Gastrocnemius medialis (tissue), 4 donors: ENCODE data around the gene NCOA3. TPM values are rescaled to one million over a fixed set of nuclear protein-coding genes. Genes with fewer than 3 reads are reported as not detected.
A peak's percentile ranks its signal among the peaks of the same experiment; 100 is the strongest.

Source experiments
- ATAC-seq, 2 donors: fragments of 150-250 bp; one replicate each; pipeline ENCODE4 v1.9.1; 2016
- DNase-seq, 2 donors: peaks; one replicate each; pipeline ENCODE4 v3.0.0-alpha.2; 2019
- H3K27ac ChIP-seq, 4 donors: fragments of 200-600 bp; sonication (generic); 1 replicate in 1 of 4; 2 replicates in 3 of 4; pipeline ENCODE4 v1.5.1; 2016 to 2018; ENCODE audit warnings: mild to moderate bottlenecking in 2 of 4, moderate library complexity in 1 of 4
- H3K27me3 ChIP-seq, 3 donors: fragments of 200-600 bp; sonication (generic) in 2 of 3; 1 replicate in 1 of 3; 2 replicates in 2 of 3; pipeline versions ENCODE4 v1.5.1 to v1.6.0; 2016 to 2019; ENCODE audit warnings: mild to moderate bottlenecking in 1 of 3, moderate library complexity in 1 of 3
- H3K36me3 ChIP-seq, 2 donors: fragments of 200-600 bp; sonication (generic) in 1 of 2; one replicate each; pipeline ENCODE4 v1.5.1; 2017 to 2018
- H3K4me1 ChIP-seq, 2 donors: fragments of 200-600 bp; sonication (generic) in 1 of 2; one replicate each; pipeline ENCODE4 v1.5.1; 2016 to 2017; ENCODE audit warnings: mild to moderate bottlenecking in 2 of 2
- H3K4me3 ChIP-seq, 4 donors: fragments of 200-600 bp; sonication (generic) in 3 of 4; 1 replicate in 1 of 4; 2 replicates in 3 of 4; pipeline ENCODE4 v1.5.1; 2016 to 2019; ENCODE audit warnings: mild to moderate bottlenecking in 2 of 4
- H3K9me3 ChIP-seq, 3 donors: fragments of 200-600 bp; sonication (generic) in 2 of 3; 1 replicate in 1 of 3; 2 replicates in 2 of 3; pipeline ENCODE4 v1.5.1; 2016 to 2019
- CTCF ChIP-seq, 5 experiments: fragments of 450-650 bp in 3 of 5; fragments of 200-600 bp in 2 of 5; sonication (generic) in 2 of 5; IDR thresholded peaks in 4 of 5; conservative IDR thresholded peaks in 1 of 5; 1 replicate in 4 of 5; 2 replicates in 1 of 5; pipeline ENCODE4 v1.5.1; 2016 to 2019; ENCODE audit warnings: antibody characterized with exemption in 5 of 5, mild to moderate bottlenecking in 3 of 5, moderate library complexity in 3 of 5
- POLR2A ChIP-seq, 2 donors: fragments of 450-650 bp; IDR thresholded peaks; one replicate each; pipeline ENCODE4 v1.6.1; 2017; ENCODE audit warnings: antibody characterized with exemption in 2 of 2, mild to moderate bottlenecking in 2 of 2, moderate library complexity in 2 of 2
- in situ Hi-C, 4 donors: fragments of 200-750 bp; cut with MboI; loops; one replicate each; pipeline versions ENCODE4 v1.15.0 to v1.8.0; 2017; ENCODE audit warnings: low sequenced_read_pairs in 4 of 4
- intact Hi-C: fragments of 100-400 bp; cut with DNase I; formaldehyde crosslinking; loops from one replicate; pipeline ENCODE4 v1.15.1; 2023; ENCODE audit warnings: low total_unique reads
- total RNA-seq, 4 donors: library from RNA; depleted of rRNA; stranded (reverse); fragments of >200 nt; gene quantifications; one replicate each; pipeline versions ENCODE4 v1.1.0 to v1.2.3, GENCODE V29; 2016

NCOA3 gene
- total RNA-seq, 4 donors from 2014 or later, result 52.5 to 86.1 (median 70.1) TPM

DNA sequence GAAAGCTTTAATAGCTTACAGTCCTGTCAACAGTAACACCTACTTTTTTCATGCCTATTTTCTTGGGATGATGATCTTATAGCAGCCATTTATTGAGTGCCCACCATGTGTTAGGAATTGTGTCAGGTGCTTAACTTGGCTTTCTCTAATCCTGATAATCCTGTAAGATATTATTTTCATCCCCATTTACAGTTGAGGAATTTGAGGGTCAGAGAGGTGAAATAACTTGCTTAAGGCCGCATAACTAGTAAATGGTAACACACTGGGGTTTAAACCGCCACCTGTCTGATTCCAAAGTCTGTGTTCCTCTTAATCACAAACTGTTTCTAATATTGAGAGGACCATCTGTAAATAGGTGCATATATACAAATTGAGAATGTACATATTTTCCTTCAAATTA lies 55.5 kb downstream of the NCOA3 start:
- no peaks in the 10 kb centered on the region for H3K27me3 ChIP-seq
- no peak overlapping the region for H3K27ac ChIP-seq
- no peaks in the 10 kb centered on the region for H3K36me3 ChIP-seq
- no peak for TF ChIP-seq POLR2A (IDR thresholded peaks at IDR 0.05)
- no peak for TF ChIP-seq CTCF (IDR thresholded peaks at IDR 0.05 in 4 of 5, conservative IDR thresholded peaks at IDR 0.05 in 1 of 5)
- no peak for DNase-seq
- peaks cover 45 to 62% of the 10 kb centered on the region in 2 donors for H3K4me1 ChIP-seq
- in situ Hi-C loops (no loop called here), intact Hi-C loops (no loop called here)
- no peak for ATAC-seq
- no peak overlapping the region for H3K4me3 ChIP-seq
- H3K9me3 ChIP-seq, result no peaks in the 10 kb centered on the region

DNA sequence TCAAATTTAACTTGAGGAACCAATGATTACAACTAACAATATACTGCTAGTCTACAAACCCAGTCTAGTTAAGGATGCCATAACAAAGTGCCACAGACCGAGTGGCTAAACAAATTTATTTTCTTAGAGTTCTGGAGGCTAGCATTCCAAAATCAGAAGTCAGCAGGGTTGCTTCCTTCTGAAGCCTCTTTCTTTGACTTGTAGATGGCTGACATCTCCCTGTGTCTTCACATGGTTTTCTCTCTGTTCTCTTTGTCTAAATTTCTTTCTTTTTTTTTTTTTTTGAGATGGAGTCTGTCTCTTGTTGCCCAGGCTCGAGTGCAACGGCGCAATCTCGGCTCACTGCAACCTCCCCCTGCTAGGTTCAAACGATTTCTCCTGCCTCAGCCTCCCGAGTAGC lies 56.1 kb downstream of the NCOA3 start:
- Histone ChIP-seq H3K36me3 (no peaks in the 10 kb centered on the region), H3K4me3 (no peak overlapping the region), H3K9me3 (no peaks in the 10 kb centered on the region), H3K27ac (no peak overlapping the region), H3K27me3 (no peaks in the 10 kb centered on the region), H3K4me1 (peaks cover 50 to 62% of the 10 kb centered on the region in 2 donors)
- in situ Hi-C loops, result no loop called here
- ATAC-seq, result no peak
- no peak for DNase-seq
- TF ChIP-seq POLR2A (IDR thresholded peaks at IDR 0.05) (no peak), CTCF (IDR thresholded peaks at IDR 0.05 in 4 of 5, conservative IDR thresholded peaks at IDR 0.05 in 1 of 5) (no peak)
- intact Hi-C loops, result no loop called here

DNA sequence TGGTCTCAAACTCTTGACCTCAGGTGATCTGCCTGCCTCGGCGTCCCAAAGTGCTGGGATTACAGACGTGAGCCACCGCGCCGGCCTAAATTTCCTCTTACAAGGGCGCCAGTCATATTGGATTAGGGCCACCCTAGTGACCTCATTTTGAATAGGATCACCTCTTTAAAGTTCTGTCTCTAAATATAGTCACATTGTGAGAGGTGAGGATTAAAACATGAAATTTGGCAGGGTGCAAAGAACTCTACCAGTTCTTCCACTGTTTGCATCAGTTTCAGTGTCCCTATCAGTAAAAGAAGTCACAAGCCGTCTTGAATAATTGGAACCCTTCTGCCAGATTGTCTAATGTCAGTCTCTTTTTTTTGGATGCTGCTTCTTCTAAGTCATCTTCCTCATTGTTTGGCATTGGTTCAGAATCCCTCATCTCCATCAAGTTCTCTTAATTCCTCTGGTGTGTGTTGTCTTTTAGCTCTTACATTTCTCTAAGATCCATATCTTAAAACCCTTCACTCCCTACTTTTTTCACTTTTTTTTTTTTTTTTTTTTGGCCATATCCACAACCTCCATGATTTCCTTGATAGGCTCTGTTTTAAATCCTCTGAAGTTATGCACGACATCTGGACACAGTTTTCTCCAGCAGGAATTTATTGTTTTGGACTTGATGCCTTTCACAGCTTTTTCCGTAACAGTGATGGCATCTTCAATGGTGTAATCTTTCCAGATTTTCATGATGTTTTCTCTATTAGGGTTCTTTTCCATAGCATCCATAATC lies 56.8 kb downstream of the NCOA3 start:
- ATAC-seq (no peak), DNase-seq (no peak)
- Histone ChIP-seq H3K36me3 (no peaks in the 10 kb centered on the region), H3K9me3 (no peaks in the 10 kb centered on the region), H3K4me1 (peaks cover 57 to 69% of the 10 kb centered on the region in 2 donors), H3K4me3 (no peak overlapping the region), H3K27me3 (no peaks in the 10 kb centered on the region), H3K27ac (peak overlapping the region in 1 of 4 donors; percentile 54)
- intact Hi-C loops, result no loop called here
- in situ Hi-C loops, result no loop called here
- TF ChIP-seq CTCF (IDR thresholded peaks at IDR 0.05 in 4 of 5, conservative IDR thresholded peaks at IDR 0.05 in 1 of 5) (no peak), POLR2A (IDR thresholded peaks at IDR 0.05) (no peak)

- in situ Hi-C loops, result no loop called here
Measured at GRCh38 chr20:47559141-47559540, 57.5 kb downstream of the NCOA3 start.

More at GRCh38 chr20:47559141-47559540, 57.5 kb downstream of the NCOA3 start:
- TF ChIP-seq POLR2A (IDR thresholded peaks at IDR 0.05) (no peak), CTCF (IDR thresholded peaks at IDR 0.05 in 4 of 5, conservative IDR thresholded peaks at IDR 0.05 in 1 of 5) (no peak)
- Histone ChIP-seq H3K36me3 (no peaks in the 10 kb centered on the region), H3K4me3 (no peak overlapping the region), H3K4me1 (peaks cover 63 to 75% of the 10 kb centered on the region in 2 donors), H3K27me3 (no peaks in the 10 kb centered on the region), H3K27ac (peak overlapping the region in 1 of 4 donors; percentile 54), H3K9me3 (no peaks in the 10 kb centered on the region)
- no peak for DNase-seq
- intact Hi-C loops, result no loop called here
- no peak for ATAC-seq
